HepG2 (cell line): ENCODE data around the gene CDH11. TPM values are rescaled to one million over a fixed set of nuclear protein-coding genes. Genes with fewer than 3 reads are reported as not detected.

Experiments
- ATAC-seq: fragments of 200-7000 bp; cut with Tn5 transposase; 3 replicates; pipeline ENCODE4 v1.9.1; 2020; ENCODE audit warnings: mild to moderate bottlenecking, moderate library complexity
- BruUV-seq: library from RNA; stranded (reverse); fragments of 400-500 nt; replicated peaks from 2 replicates; lab custom pipeline; 2021; lab: Mats Ljungman, UMichigan
- CTCF ChIA-PET: fragments of 300-600 bp; formaldehyde crosslinking; extraction: SDS; loops from one replicate; lab custom pipeline; 2021; ENCODE audit warnings: low total read pairs, inconsistent platforms, low intra/inter-chr PET ratio; lab: Yijun Ruan, JAX
- POLR2A ChIA-PET: fragments of 350-600 bp; sonication (Branson Sonifier 250); formaldehyde crosslinking; loops from one replicate; lab custom pipeline; 2020; ENCODE audit warnings: antibody characterized with exemption, inconsistent platforms; lab: Yijun Ruan, JAX
- DNase-seq: peaks from one replicate; pipeline ENCODE4 v3.0.0-alpha.2; 2015; ENCODE audit warnings: low spot score
- FAIRE-seq: peaks from 3 replicates; lab custom pipeline; 2011; peaks lifted over from hg19 to GRCh38; lab: Jason Lieb, UNC
- H2AFZ ChIP-seq: one replicate; pipeline ENCODE4 v1.6.1; 2011; ENCODE audit warnings: low read length, inconsistent platforms
- H3K27ac ChIP-seq: fragments of 300-600 bp; 3 replicates; pipeline ENCODE4 v1.8.0; 2011; ENCODE audit warnings: mixed run types, mild to moderate bottlenecking, mixed read lengths, low read length, inconsistent platforms; ENCODE audit not compliant: insufficient read depth; ENCODE audit errors: extremely low read length
- H3K27me3 ChIP-seq, 2 experiments: fragments of 200-600 bp in 1 of 2; 2 replicates in 1 of 2; 3 replicates in 1 of 2; pipeline versions ENCODE4 v1.6.0 to v1.8.0; 2011; ENCODE audit warnings: low read length in 2 of 2, mild to moderate bottlenecking in 2 of 2, moderate library complexity in 2 of 2, inconsistent platforms in 1 of 2; ENCODE audit not compliant: insufficient read depth in 2 of 2, control insufficient read depth in 1 of 2
- H3K36me3 ChIP-seq, 2 experiments: fragments of 200-600 bp in 1 of 2; replicated peaks in 1 of 2; 2 replicates in 1 of 2; 3 replicates in 1 of 2; pipeline versions ENCODE4 v1.5.1 to v1.8.0; 2011; ENCODE audit warnings: low read length in 2 of 2, inconsistent platforms in 1 of 2; ENCODE audit not compliant: insufficient read depth in 2 of 2, control insufficient read depth in 1 of 2
- H3K4me1 ChIP-seq: 2 replicates; pipeline ENCODE4 v1.5.1; 2012; ENCODE audit warnings: low read length, inconsistent platforms; ENCODE audit not compliant: insufficient read depth
- H3K4me2 ChIP-seq: 2 replicates; pipeline ENCODE4 v1.6.0; 2011; ENCODE audit warnings: low read depth, low read length, inconsistent platforms
- H3K4me3 ChIP-seq, 3 experiments: fragments of 200-600 bp in 1 of 3; sonication (generic), shearing (Covaris generic) in 1 of 3; replicated peaks in 1 of 3; 2 replicates each; pipeline ENCODE4 v1.5.1; 2011 to 2016; ENCODE audit warnings: low read length in 3 of 3, inconsistent platforms in 2 of 3, low read depth in 2 of 3, mild to moderate bottlenecking in 2 of 3, control low read depth in 1 of 3, mixed read lengths in 1 of 3; ENCODE audit not compliant: insufficient read depth in 1 of 3
- H3K79me2 ChIP-seq: one replicate; pipeline ENCODE4 v1.6.1; 2011; ENCODE audit warnings: low read length, inconsistent platforms; ENCODE audit not compliant: insufficient read depth
- H3K9ac ChIP-seq: 2 replicates; pipeline ENCODE4 v1.6.0; 2011; ENCODE audit warnings: mild to moderate bottlenecking, low read depth, low read length, inconsistent platforms; ENCODE audit not compliant: insufficient read depth
- H3K9me3 ChIP-seq: 2 replicates; pipeline ENCODE4 v1.5.1; 2012; ENCODE audit warnings: mild to moderate bottlenecking, low read length
- H4K20me1 ChIP-seq: 2 replicates; pipeline ENCODE4 v1.6.0; 2011; ENCODE audit warnings: inconsistent platforms, mild to moderate bottlenecking, low read length, moderate library complexity; ENCODE audit not compliant: insufficient read depth
- CSRNP2 ChIP-seq: sonication (generic); formaldehyde crosslinking; conservative IDR thresholded peaks from 2 replicates; pipeline ENCODE4 v1.8.0; 2022; ENCODE audit warnings: low read depth, missing genetic modification reagents
- GMEB2 ChIP-seq: IDR thresholded peaks from 2 replicates; pipeline ENCODE4 v1.6.1; 2016; ENCODE audit warnings: missing biosample characterization, missing genetic modification reagents, low read depth
- HIVEP1 ChIP-seq: sonication (generic); formaldehyde crosslinking; IDR thresholded peaks from 2 replicates; pipeline ENCODE4 v1.4.0; 2020; ENCODE audit warnings: mild to moderate bottlenecking, missing genetic modification reagents
- HMG20B ChIP-seq: conservative IDR thresholded peaks from 2 replicates; pipeline ENCODE4 v1.6.1; 2016; ENCODE audit warnings: missing genetic modification reagents, missing compliant biosample characterization
- LCORL ChIP-seq, 2 experiments: fragments of 450-650 bp in 1 of 2; sonication (generic) in 1 of 2; formaldehyde crosslinking in 1 of 2; IDR thresholded peaks; 2 replicates each; pipeline versions ENCODE4 v1.5.0 to v1.6.1; 2017 to 2020; ENCODE audit warnings: antibody characterized with exemption in 1 of 2, missing genetic modification reagents in 1 of 2
- SNAPC2 ChIP-seq: sonication (generic); formaldehyde crosslinking; IDR thresholded peaks from 2 replicates; pipeline ENCODE4 v1.8.1; 2022; ENCODE audit warnings: mild to moderate bottlenecking, missing genetic modification reagents
- SP4 ChIP-seq: sonication (generic); formaldehyde crosslinking; IDR thresholded peaks from 2 replicates; pipeline ENCODE4 v1.8.1; 2023; ENCODE audit warnings: mild to moderate bottlenecking, missing genetic modification reagents
- U2AF1 ChIP-seq: fragments of 200-400 bp; formaldehyde crosslinking; optimal IDR thresholded peaks from 2 replicates; pipeline ENCODE3; 2017; ENCODE audit warnings: mild to moderate bottlenecking, low read depth, low read length
- ZFP36 ChIP-seq: fragments of 150-350 bp; IDR thresholded peaks from 2 replicates; pipeline ENCODE4 v1.6.1; 2018; ENCODE audit warnings: borderline replicate concordance, low read length, low read depth; ENCODE audit not compliant: partially characterized antibody
- ZNF143 ChIP-seq: sonication (generic); formaldehyde crosslinking; IDR thresholded peaks from 2 replicates; pipeline ENCODE4 v1.4.0; 2020; ENCODE audit warnings: missing genetic modification reagents
- ZNF17 ChIP-seq: sonication (generic); formaldehyde crosslinking; IDR thresholded peaks from 2 replicates; pipeline ENCODE4 v1.5.0; 2020; ENCODE audit warnings: mild to moderate bottlenecking, missing genetic modification reagents
- ZNF367 ChIP-seq: sonication (generic); formaldehyde crosslinking; IDR thresholded peaks from 2 replicates; pipeline ENCODE4 v1.4.0; 2020; ENCODE audit warnings: missing genetic modification reagents, borderline replicate concordance
- WGBS: methylation state at CpG from one replicate; pipeline ENCODE4 v1.1.6; 2017; ENCODE audit warnings: low lambda C conversion rate; 5-methylcytosine and 5-hydroxymethylcytosine counted together
- in situ Hi-C: cut with HindIII; loops from 2 replicates; pipeline ENCODE4 v1.10.0; 2017; ENCODE audit warnings: low pct_unique_long_range_greater_than_20kb; ENCODE audit not compliant: extremely low pct_ligation_motif_present
- intact Hi-C: fragments of 100-400 bp; cut with micrococcal nuclease; formaldehyde crosslinking; loops from one replicate; pipeline ENCODE4 v1.10.0; 2022; ENCODE audit not compliant: unreplicated experiment
- polyA plus RNA-seq, 8 experiments: library from polyadenylated mRNA; depleted of rRNA in 3 of 8; stranded (reverse) in 7 of 8; unstranded in 1 of 8; fragments of >200 nt; fragmentation: Illumina TruSeq in 4 of 8; extraction: Trizol in 4 of 8; gene quantifications; 2 replicates each; pipeline versions ENCODE4 v1.2.1 to v1.2.3, GENCODE V29; 2011 to 2016; ENCODE audit warnings: low read depth in 4 of 8, missing spikeins in 1 of 8, mixed read lengths in 1 of 8; ENCODE audit not compliant: insufficient read depth in 1 of 8
- total RNA-seq, 5 experiments: library from RNA; depleted of rRNA; stranded (reverse); fragments of >200 nt; fragmentation: Illumina TruSeq; extraction: Trizol; gene quantifications; 2 replicates each; pipeline ENCODE4 v1.2.3, GENCODE V29; 2016; ENCODE audit warnings: low read depth in 1 of 5
- TF ChIP-seq, protein P1 (sequence below): sonication (generic); formaldehyde crosslinking; IDR thresholded peaks from 2 replicates; pipeline ENCODE4 v1.4.0; 2020; ENCODE audit warnings: mild to moderate bottlenecking, missing genetic modification reagents
- TF ChIP-seq, protein P2 (sequence below): sonication (generic); formaldehyde crosslinking; IDR thresholded peaks from 2 replicates; pipeline ENCODE4 v1.4.0; 2020; ENCODE audit warnings: mild to moderate bottlenecking, missing genetic modification reagents

CDH11 gene
- total and polyA plus RNA-seq, 2 of the 13 experiments (the other 11 are each of a cell fraction or from before 2014, with no cell fraction given), result not detected

DNA sequence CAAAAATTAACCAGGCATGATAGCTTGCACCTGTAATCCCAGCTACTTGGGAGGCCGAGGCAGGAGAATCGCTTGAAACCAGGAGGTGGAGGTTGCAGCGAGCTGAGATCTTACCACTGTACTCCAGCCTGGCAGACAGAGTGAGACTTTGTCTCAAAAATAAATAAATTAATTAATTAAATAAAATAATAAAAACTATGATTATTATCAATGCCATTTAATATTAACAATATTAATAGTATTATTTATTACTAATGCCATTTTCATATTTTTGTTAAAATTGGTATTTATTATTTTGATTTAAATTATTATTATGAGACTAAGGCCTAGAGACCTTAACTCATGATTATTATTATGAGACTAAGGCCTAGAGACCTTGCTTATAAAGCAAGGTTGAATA lies 121.2 kb downstream of the CDH11 start:
- 2% methylated on average over 3 of the region's 3 CpGs for WGBS
- ATAC-seq, result no peak
- in situ Hi-C loops, result no loop called here
- no peak for FAIRE-seq
- no peaks in the 10 kb centered on the region for H3K79me2 ChIP-seq
- DNase-seq, result no peak
- POLR2A ChIA-PET, result no interaction called here
- no peak overlapping the region for H2AFZ ChIP-seq
- no peak overlapping the region for H3K27ac ChIP-seq
- H3K4me2 ChIP-seq, result no peak overlapping the region
- no TSS peak for BruUV-seq
- no peaks in the 10 kb centered on the region for H3K36me3 ChIP-seq
- H3K27me3 ChIP-seq, result no peaks in the 10 kb centered on the region
- H3K9ac ChIP-seq, result no peak overlapping the region
- CTCF ChIA-PET, result no interaction called here
- H3K9me3 ChIP-seq, result peaks cover 33% of the 10 kb centered on the region
- H4K20me1 ChIP-seq, result no peaks in the 10 kb centered on the region
- no peaks in the 10 kb centered on the region for H3K4me1 ChIP-seq
- no peak overlapping the region for H3K4me3 ChIP-seq
- intact Hi-C loops, result no loop called here
- TF ChIP-seq GMEB2 (CRISPR knock-in tag) (no peak), ZNF143 (CRISPR knock-in tag) (no peak), HMG20B (CRISPR knock-in tag) (no peak), CSRNP2 (CRISPR knock-in tag) (no peak), U2AF1 (no peak), SNAPC2 (CRISPR knock-in tag) (no peak), ZNF17 (CRISPR knock-in tag) (no peak), ZFP36 (no peak), LCORL (IDR thresholded peaks at IDR 0.05) (no peak), LCORL (CRISPR knock-in tag; IDR thresholded peaks at IDR 0.05) (no peak), HIVEP1 (CRISPR knock-in tag) (no peak), SP4 (CRISPR knock-in tag) (no peak), ZNF367 (CRISPR knock-in tag) (no peak)
- TF ChIP-seq, protein P1, sequence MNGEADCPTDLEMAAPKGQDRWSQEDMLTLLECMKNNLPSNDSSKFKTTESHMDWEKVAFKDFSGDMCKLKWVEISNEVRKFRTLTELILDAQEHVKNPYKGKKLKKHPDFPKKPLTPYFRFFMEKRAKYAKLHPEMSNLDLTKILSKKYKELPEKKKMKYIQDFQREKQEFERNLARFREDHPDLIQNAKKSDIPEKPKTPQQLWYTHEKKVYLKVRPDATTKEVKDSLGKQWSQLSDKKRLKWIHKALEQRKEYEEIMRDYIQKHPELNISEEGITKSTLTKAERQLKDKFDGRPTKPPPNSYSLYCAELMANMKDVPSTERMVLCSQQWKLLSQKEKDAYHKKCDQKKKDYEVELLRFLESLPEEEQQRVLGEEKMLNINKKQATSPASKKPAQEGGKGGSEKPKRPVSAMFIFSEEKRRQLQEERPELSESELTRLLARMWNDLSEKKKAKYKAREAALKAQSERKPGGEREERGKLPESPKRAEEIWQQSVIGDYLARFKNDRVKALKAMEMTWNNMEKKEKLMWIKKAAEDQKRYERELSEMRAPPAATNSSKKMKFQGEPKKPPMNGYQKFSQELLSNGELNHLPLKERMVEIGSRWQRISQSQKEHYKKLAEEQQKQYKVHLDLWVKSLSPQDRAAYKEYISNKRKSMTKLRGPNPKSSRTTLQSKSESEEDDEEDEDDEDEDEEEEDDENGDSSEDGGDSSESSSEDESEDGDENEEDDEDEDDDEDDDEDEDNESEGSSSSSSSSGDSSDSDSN (CRISPR knock-in tag), result no peak
- TF ChIP-seq, protein P2, sequence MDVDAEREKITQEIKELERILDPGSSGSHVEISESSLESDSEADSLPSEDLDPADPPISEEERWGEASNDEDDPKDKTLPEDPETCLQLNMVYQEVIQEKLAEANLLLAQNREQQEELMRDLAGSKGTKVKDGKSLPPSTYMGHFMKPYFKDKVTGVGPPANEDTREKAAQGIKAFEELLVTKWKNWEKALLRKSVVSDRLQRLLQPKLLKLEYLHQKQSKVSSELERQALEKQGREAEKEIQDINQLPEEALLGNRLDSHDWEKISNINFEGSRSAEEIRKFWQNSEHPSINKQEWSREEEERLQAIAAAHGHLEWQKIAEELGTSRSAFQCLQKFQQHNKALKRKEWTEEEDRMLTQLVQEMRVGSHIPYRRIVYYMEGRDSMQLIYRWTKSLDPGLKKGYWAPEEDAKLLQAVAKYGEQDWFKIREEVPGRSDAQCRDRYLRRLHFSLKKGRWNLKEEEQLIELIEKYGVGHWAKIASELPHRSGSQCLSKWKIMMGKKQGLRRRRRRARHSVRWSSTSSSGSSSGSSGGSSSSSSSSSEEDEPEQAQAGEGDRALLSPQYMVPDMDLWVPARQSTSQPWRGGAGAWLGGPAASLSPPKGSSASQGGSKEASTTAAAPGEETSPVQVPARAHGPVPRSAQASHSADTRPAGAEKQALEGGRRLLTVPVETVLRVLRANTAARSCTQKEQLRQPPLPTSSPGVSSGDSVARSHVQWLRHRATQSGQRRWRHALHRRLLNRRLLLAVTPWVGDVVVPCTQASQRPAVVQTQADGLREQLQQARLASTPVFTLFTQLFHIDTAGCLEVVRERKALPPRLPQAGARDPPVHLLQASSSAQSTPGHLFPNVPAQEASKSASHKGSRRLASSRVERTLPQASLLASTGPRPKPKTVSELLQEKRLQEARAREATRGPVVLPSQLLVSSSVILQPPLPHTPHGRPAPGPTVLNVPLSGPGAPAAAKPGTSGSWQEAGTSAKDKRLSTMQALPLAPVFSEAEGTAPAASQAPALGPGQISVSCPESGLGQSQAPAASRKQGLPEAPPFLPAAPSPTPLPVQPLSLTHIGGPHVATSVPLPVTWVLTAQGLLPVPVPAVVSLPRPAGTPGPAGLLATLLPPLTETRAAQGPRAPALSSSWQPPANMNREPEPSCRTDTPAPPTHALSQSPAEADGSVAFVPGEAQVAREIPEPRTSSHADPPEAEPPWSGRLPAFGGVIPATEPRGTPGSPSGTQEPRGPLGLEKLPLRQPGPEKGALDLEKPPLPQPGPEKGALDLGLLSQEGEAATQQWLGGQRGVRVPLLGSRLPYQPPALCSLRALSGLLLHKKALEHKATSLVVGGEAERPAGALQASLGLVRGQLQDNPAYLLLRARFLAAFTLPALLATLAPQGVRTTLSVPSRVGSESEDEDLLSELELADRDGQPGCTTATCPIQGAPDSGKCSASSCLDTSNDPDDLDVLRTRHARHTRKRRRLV, result no peak
